Activated CD4-positive, alpha-beta T cell treated with anti-CD3 and anti-CD28 coated beads, Interleukin-2, amount 10 ng/mL, durations not matched to agents 24 days and 14 days (primary cell): ENCODE measurements around the gene RABGGTA. TPM values are rescaled to one million over a fixed set of nuclear protein-coding genes. Genes with fewer than 3 reads are reported as not detected.

Experiments used
- DNase-seq: peaks from one replicate; pipeline ENCODE4 v3.0.0; 2022
- H3K27ac Mint-ChIP-seq: one replicate; pipeline ENCODE4 v1.8.0; 2022; ENCODE audit warnings: mild to moderate bottlenecking, mixed read lengths
- H3K27me3 Mint-ChIP-seq: one replicate; pipeline ENCODE4 v1.8.0; 2022; ENCODE audit warnings: mixed read lengths
- H3K36me3 Mint-ChIP-seq: one replicate; pipeline ENCODE4 v1.8.0; 2022; ENCODE audit warnings: low read depth, mild to moderate bottlenecking, mixed read lengths
- H3K4me1 Mint-ChIP-seq: one replicate; pipeline ENCODE4 v1.8.0; 2021; ENCODE audit warnings: mixed read lengths
- H3K4me3 Mint-ChIP-seq: one replicate; pipeline ENCODE4 v1.8.0; 2022; ENCODE audit warnings: mild to moderate bottlenecking, moderate library complexity, mixed read lengths
- H3K9me3 Mint-ChIP-seq: one replicate; pipeline ENCODE4 v1.8.0; 2021; ENCODE audit warnings: mixed read lengths
- intact Hi-C: fragments of 100-400 bp; cut with micrococcal nuclease; formaldehyde crosslinking; loops from one replicate; pipeline ENCODE4 v1.15.1; 2023
- total RNA-seq: library from RNA; stranded (reverse); gene quantifications from 2 replicates; pipeline ENCODE4 v1.2.3, GENCODE V29; 2022

The RABGGTA gene
- total RNA-seq, 1 donor from 2014 or later = 49.6 TPM

DNA sequence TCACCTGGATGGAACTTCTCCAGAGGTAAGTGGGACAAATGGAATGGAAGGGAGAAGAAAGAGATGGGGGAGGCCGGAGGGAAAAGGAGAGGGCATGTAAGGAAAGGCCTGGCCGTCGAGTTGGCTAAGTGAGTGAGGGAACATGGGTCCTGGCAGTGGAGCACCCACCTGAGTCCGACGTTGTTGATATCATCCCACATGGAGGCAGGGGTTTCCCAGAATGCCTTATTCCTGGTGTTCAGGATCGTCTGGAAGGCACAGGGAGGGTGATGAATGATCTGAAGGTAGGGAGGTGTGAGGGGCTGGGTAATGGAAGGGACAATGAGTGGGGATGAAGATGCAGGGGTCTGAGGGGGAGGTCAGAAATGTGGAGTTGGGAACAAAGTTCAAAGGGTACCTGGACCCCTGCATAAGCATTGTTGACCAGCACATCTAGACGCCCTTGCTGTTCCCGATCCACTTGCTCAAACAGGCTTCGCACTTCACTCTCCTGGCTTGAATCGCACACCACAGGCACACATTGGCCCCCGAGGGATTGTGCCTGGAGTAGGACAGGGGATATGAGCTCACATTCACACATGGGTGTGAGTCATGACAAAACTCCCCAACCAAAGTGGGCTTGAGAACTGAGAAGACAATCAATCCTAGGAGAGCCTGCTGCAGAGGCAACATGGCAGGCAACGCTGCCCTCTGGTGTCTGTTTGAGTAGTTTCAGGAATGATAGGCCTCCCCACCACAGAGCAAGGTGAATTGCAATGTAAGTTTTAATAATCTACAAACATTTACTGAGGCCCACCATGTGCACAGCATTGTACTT, 25.2 kb upstream of the RABGGTA start:
- peak overlapping the region; percentile 83 for H3K27ac Mint-ChIP-seq
- peaks cover 28% of the 10 kb centered on the region for H3K36me3 Mint-ChIP-seq
- H3K27me3 Mint-ChIP-seq = peaks cover 2% of the 10 kb centered on the region
- H3K4me3 Mint-ChIP-seq = peak overlapping the region; percentile 16
- peak; percentile 91 for DNase-seq
- no peaks in the 10 kb centered on the region for H3K9me3 Mint-ChIP-seq
- H3K4me1 Mint-ChIP-seq = peaks cover 36% of the 10 kb centered on the region
- intact Hi-C loops = loop anchor here (1.0 to 2.0 kb wide), 3 partner anchors 22 to 80 kb away; partner anchors contain the start of gene MDP1

DNA sequence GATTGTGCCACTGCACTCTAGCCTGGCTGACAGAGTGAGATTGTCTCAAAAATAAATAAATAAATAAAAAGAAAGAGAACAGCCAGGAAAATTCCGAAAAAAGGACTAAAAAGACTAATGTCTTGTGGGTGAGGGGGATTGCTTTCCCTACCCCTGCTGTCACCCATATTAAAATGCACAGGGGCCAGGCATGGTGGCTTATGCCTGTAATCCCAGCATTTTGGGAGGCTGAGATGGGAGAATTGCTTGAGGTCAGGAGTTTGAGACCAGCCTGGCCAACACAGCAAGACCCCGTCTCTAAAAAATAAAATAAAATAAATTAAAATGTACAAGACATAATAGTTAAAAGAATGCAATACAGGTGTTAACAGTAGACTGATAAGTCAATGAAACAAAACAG, 22.1 kb upstream of the RABGGTA start:
- intact Hi-C loops = no loop called here
- Mint-ChIP-seq H3K9me3 (no peaks in the 10 kb centered on the region), H3K36me3 (peaks cover 43% of the 10 kb centered on the region), H3K4me1 (peaks cover 35% of the 10 kb centered on the region), H3K27ac (no peak overlapping the region), H3K27me3 (peaks cover 2% of the 10 kb centered on the region), H3K4me3 (no peak overlapping the region)
- no peak for DNase-seq

DNA sequence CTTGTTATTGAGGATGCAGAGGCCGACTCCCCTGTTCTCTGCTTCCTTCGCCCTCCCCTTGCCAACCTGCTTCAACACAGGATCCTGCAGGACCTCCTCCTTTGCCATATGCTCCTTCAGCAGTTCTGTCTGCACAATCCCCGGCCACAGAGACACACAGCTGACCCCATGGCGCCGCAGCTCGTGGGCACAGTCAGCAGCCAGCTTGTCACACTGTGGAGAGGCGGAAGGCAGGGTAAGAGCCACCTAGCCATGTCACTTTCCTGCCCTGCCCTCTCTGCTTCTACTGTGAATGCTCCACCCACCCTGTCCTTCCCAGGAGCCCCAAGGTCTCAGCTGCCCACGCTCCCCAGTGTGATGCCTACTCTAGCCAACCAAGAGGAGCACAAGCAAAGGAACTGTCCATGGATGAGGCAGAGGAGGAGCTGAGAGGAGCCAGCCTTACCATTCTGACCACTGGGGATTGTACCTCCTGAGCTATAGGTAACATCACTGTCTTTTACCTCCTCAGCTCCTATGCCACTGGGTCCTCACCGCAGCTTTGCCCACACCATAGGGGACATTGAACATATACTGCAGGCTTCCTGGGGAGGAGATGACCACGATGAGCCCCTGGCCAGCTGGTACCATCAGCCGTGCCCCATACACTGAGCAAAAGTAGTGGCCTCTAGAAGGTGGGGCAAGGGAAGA, 20.9 kb upstream of the RABGGTA start:
- Mint-ChIP-seq H3K27me3 (peaks cover 10% of the 10 kb centered on the region), H3K9me3 (no peaks in the 10 kb centered on the region), H3K4me1 (peaks cover 35% of the 10 kb centered on the region), H3K27ac (no peak overlapping the region), H3K4me3 (no peak overlapping the region), H3K36me3 (peaks cover 44% of the 10 kb centered on the region)
- intact Hi-C loops = no loop called here
- DNase-seq = no peak

DNA sequence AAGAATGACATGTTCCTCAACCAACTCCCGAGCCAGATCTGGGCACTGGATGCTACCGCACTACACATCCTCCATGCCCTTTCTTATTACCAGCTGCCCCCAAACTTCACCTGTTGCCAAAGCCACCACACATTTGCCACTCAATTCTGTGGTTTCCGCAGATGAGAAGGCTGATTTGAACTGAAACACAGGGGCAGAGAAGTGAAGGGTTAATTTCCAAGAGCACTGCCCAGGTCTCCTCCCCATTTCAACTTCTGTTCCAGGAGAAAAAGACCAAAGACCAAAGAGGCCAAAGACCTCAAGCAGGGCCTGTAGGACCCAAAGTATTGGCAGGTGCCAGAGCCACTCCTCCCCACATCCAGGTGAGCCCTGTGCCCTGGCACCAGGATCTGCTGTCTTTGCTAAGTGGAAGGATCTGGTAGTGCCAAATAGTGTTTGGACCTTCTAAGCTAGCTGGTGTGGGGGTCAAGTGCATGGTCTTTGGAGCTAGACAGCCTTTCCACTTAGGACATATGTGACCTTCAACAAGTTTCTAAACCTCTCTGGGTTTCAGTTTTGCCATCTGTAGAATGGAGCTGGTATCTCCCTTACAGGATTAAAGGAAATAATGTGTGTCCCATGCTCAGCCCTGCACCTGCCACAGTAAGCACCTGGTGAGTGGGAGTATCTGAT, 20.2 kb upstream of the RABGGTA start:
- no peak for DNase-seq
- Mint-ChIP-seq H3K36me3 (peaks cover 42% of the 10 kb centered on the region), H3K27ac (no peak overlapping the region), H3K4me3 (no peak overlapping the region), H3K4me1 (peaks cover 28% of the 10 kb centered on the region), H3K27me3 (peaks cover 10% of the 10 kb centered on the region), H3K9me3 (no peaks in the 10 kb centered on the region)
- intact Hi-C loops = no loop called here

DNA sequence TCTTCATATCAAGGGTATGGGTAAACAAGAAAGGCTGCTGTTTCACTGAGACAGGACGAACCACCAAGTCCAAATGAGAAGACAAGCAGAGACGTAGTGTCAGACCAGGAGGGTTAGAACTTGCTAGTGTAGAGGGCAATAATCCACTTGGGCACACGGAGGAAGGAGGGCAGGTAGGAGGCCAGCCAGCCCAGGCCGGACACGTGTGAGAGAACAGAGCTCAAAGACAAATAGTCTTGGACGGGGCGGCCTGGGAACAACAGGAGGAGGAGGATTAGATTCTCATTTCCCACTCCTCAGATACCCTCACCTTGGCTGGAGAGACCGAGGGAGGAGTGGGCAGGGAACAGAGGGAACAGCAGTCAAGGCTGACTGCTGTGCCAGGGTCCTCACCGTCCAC, 19.3 kb upstream of the RABGGTA start:
- no peak overlapping the region for H3K4me3 Mint-ChIP-seq
- H3K4me1 Mint-ChIP-seq = peaks cover 22% of the 10 kb centered on the region
- H3K27ac Mint-ChIP-seq = no peak overlapping the region
- H3K9me3 Mint-ChIP-seq = no peaks in the 10 kb centered on the region
- no peak for DNase-seq
- H3K27me3 Mint-ChIP-seq = peaks cover 15% of the 10 kb centered on the region
- H3K36me3 Mint-ChIP-seq = peaks cover 35% of the 10 kb centered on the region
- intact Hi-C loops = no loop called here

DNA sequence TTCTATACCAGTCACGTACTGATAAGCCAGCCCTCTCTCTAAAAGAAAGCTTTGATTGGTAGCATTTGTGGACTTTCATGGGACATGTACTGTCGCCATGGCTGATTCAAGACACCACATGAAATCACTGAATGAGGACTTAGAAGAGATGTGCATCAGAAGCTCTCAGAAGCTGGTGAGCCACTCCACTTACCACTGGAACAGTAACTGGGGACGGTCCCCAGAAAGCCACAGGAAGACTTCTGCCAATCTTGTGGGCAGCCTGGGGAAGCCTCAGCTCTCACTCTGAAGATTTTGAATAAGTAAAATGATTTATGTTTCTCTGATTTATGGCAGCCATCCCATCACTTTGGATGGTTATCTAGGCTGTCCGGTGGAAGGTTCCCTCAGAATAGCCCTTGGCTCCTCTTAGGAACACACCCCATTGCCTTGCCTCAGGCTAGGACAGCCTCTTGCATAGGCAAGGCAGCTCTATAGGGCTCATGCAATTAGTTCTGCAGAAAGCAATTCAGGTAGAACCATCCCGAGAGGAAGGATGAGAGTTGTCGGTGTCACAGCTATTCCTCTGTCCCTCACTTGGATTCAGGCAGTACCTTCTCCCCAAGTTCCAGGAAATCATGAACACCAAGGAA, 18.4 kb upstream of the RABGGTA start:
- Mint-ChIP-seq H3K9me3 (no peaks in the 10 kb centered on the region), H3K4me1 (peaks cover 22% of the 10 kb centered on the region), H3K4me3 (no peak overlapping the region), H3K36me3 (peaks cover 33% of the 10 kb centered on the region), H3K27ac (no peak overlapping the region), H3K27me3 (peaks cover 19% of the 10 kb centered on the region)
- intact Hi-C loops = loop anchor here (1.0 to 2.0 kb wide), 2 partner anchors 15 to 43 kb away; no protein-coding TSS in a partner anchor
- peak; percentile 79 for DNase-seq

DNA sequence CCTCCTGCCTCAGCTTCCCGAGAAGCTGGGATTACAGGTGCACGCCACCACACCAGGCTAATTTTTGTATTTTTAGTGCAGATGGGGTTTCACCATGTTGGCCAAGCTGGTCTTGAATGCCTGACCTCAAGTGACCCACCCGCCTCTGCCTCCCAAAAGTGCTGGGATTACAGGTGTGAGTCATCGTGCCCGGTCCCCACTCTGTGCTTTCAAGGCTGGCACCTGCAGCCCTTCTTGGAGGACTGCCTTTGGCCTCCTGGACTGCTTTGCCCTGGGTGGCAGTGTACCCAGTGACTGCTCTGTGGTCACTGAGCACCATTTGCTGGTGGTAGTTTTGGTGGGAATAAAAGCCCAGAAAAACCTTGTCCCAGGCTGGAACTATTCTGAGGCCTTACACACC, 15.6 kb upstream of the RABGGTA start:
- no peaks in the 10 kb centered on the region for H3K9me3 Mint-ChIP-seq
- H3K27me3 Mint-ChIP-seq = peaks cover 16% of the 10 kb centered on the region
- H3K4me3 Mint-ChIP-seq = no peak overlapping the region
- no peak for DNase-seq
- intact Hi-C loops = no loop called here
- no peak overlapping the region for H3K27ac Mint-ChIP-seq
- peaks cover 22% of the 10 kb centered on the region for H3K4me1 Mint-ChIP-seq
- H3K36me3 Mint-ChIP-seq = peaks cover 23% of the 10 kb centered on the region

DNA sequence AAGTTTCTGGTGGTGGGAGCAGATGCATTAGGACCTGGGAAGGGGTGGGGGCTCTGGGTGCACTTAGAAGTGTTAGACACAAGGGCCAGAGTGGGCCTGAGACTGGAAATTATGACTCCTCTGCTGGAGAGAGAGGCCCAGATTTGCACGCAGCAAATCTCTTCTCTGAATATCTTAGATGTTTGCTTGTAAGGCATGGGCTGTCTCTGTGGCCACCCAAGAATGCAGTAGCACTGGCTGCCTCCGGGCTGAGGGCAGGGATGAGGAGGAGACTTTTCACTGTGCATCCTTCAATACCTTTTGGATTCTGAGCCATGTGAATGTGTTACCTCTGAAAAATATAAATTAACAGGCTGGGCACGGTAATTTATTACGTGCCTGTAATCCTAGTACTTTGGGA, 14.0 kb upstream of the RABGGTA start:
- Mint-ChIP-seq H3K36me3 (peaks cover 11% of the 10 kb centered on the region), H3K4me3 (no peak overlapping the region), H3K27me3 (peaks cover 16% of the 10 kb centered on the region), H3K4me1 (peaks cover 16% of the 10 kb centered on the region), H3K27ac (no peak overlapping the region), H3K9me3 (no peaks in the 10 kb centered on the region)
- intact Hi-C loops = no loop called here
- no peak for DNase-seq

DNA sequence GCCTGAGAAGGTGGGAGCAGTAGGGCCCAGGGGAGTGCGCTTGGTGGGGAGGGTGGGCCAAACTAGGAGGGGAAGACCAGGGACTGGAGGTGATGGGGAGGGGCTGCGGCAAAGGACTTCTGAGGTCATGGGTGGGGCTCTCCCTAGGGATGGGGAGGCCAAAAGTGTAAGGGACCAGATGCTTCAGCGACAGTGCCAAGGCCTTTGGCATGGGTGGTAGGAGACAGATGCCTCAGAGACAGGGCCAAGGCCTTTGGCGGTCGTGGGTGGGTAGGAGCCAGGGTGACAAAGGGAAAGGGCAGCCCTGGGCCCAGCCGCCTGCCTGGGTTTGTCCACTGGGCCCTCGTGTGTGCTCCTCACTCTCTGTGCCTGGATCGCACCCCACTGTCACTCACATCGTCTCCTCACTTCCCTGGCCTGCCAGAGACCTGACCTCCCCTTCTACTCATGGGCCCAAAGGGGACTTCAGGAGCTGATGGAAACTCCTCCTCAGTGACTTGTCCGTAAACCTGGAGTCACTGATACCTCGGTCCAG, 13.2 kb upstream of the RABGGTA start:
- Mint-ChIP-seq H3K36me3 (peaks cover 3% of the 10 kb centered on the region), H3K27me3 (peaks cover 16% of the 10 kb centered on the region), H3K4me1 (peaks cover 15% of the 10 kb centered on the region), H3K27ac (no peak overlapping the region), H3K9me3 (no peaks in the 10 kb centered on the region), H3K4me3 (no peak overlapping the region)
- intact Hi-C loops = no loop called here
- DNase-seq = no peak

DNA sequence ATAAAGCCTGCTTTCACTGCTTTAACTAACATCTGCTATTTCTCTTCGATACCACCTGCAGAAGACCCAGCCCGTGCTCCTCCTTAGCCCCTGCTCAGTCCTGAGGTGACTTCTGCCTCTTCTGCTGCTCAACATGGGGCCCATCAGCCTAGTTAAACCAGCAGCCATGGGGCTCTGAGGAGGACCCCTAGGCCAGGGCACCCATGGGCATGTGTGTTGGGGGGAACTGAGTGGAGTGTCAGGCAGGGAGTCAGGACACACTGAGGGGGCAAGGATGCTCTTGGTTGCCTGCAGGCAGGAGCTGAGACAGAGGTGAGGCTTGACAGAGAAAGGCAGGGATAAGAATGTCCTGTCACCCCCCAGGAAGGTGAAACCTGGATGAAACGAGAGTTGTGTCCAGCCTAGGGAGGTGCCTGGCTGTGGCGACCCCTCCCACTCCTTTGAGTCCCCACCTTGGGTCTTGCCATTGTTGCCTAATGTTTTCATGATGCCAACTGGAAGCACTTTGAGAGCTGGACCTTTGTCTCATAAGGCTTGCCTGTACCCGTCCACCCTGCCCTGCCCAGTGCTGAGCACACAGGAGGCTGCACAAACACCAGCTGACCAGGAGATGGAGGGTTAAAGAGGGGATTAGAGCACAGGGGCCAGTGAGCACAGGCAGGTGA, 12.5 kb upstream of the RABGGTA start:
- no peak overlapping the region for H3K27ac Mint-ChIP-seq
- H3K4me3 Mint-ChIP-seq = no peak overlapping the region
- intact Hi-C loops = no loop called here
- no peaks in the 10 kb centered on the region for H3K9me3 Mint-ChIP-seq
- no peak for DNase-seq
- peaks cover 18% of the 10 kb centered on the region for H3K4me1 Mint-ChIP-seq
- peaks cover 16% of the 10 kb centered on the region for H3K27me3 Mint-ChIP-seq
- peaks cover 2% of the 10 kb centered on the region for H3K36me3 Mint-ChIP-seq

DNA sequence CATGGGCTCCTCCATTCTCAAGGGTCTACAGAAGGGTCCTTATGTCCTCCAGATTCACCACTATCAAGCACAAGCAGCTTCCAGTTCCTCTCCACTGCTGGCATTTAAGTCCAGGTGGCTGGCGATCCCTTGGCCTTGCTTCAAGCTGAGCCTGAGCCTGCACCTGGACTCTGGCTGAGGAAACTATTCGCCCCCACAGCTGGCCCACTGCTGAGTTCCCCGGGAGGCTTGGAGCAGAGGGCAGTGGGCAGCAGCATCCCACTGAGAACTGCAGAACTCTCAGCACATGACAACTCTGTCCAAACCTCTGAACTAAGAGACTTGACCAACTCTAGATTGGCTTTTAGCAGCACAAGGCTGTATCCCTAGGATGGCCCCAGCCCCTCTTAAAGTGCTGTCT, 11.3 kb upstream of the RABGGTA start:
- Mint-ChIP-seq H3K27me3 (peaks cover 13% of the 10 kb centered on the region), H3K4me3 (no peak overlapping the region), H3K9me3 (no peaks in the 10 kb centered on the region), H3K4me1 (peaks cover 24% of the 10 kb centered on the region), H3K36me3 (peaks cover 2% of the 10 kb centered on the region), H3K27ac (no peak overlapping the region)
- intact Hi-C loops = no loop called here
- no peak for DNase-seq

DNA sequence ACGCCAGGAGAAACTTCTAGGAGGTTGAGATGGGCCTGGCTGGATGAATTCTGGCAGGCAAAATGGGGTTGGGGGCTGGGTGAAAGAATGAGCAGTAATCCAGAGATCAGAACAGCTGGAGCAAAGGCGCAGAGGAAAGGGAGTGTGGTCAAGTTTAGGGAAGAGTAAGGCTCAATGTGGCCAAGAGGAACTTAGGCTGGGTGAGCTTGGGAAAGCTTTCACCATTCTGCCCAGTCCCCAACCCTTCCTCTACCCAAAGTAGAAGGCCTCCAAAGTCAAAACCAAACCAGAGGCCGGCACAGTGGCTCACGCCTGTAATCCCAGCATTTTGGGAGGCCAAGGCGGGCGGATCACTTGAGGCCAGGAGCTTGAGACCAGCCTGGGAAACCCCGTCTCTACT, 10.2 kb upstream of the RABGGTA start:
- Mint-ChIP-seq H3K36me3 (peaks cover 2% of the 10 kb centered on the region), H3K27ac (no peak overlapping the region), H3K9me3 (no peaks in the 10 kb centered on the region), H3K4me1 (peaks cover 24% of the 10 kb centered on the region), H3K4me3 (no peak overlapping the region), H3K27me3 (peaks cover 9% of the 10 kb centered on the region)
- DNase-seq = no peak
- intact Hi-C loops = no loop called here

DNA sequence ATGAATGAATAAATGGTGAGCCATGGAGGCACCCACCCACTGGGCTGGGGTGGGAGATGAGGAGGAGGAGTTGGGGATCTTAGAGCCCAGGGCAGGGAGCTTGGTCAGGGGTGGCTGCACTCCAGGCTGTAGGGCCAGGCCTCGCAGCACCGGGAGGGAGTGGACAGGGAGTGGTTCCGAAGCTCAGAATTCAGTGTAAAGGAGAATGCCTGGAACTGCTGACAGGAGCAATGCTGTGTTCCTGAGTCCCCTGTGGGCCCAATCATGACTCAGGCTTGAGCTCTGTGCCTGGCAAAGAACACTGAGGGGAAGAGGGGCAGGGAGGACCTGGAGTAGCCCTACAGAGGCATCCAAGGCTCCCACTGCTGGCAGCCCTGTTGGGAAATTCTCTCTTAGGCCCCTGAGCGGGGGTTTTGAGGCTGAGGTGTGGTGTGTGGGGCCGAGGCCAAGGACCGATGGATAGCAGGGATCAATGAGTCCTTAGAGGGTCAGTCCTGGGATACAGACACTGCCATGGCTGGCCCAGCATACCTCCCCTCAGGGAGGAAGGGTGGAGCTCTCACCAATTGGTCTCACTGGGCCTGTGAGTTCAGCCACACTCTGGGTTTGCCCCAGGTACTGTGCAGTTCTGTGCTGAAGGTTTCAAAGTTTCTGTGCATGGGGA, 9.5 kb upstream of the RABGGTA start:
- Mint-ChIP-seq H3K4me3 (no peak overlapping the region), H3K27me3 (peaks cover 5% of the 10 kb centered on the region), H3K4me1 (peaks cover 24% of the 10 kb centered on the region), H3K9me3 (no peaks in the 10 kb centered on the region), H3K36me3 (peaks cover 2% of the 10 kb centered on the region), H3K27ac (no peak overlapping the region)
- intact Hi-C loops = no loop called here
- DNase-seq = no peak
